Measurements from ENCODE around the gene IVD. TPM values are rescaled to one million over a fixed set of nuclear protein-coding genes. Genes with fewer than 3 reads are reported as not detected.

IVD gene
- total and polyA plus RNA-seq, 9 of the 15 experiments (the other 6 are each of a cell fraction or from before 2014, with no cell fraction given) = 0.15 to 4.5 (median 2.4) TPM

GRCh38 chr15:40355976-40356585 is 49.5 kb upstream of the IVD start (continued):
- no peak for TF ChIP-seq E2F8 (IDR thresholded peaks at IDR 0.05; ENCODE audit: low read depth, partially characterized antibody)
- no peak for TF ChIP-seq ZZZ3 (IDR thresholded peaks at IDR 0.05)
- no peak for TF ChIP-seq FOS (IDR thresholded peaks at IDR 0.05; ENCODE audit: extremely low read depth, insufficient read length)
- no peak for TF ChIP-seq SRF (CRISPR knock-in tag; IDR thresholded peaks at IDR 0.05)
- TF ChIP-seq ZNF512 (tag; IDR thresholded peaks at IDR 0.05) = no peak
